CD14-positive monocyte (primary cell): Measurements from ENCODE around the gene UHRF1. TPM values are rescaled to one million over a fixed set of nuclear protein-coding genes. Genes with fewer than 3 reads are reported as not detected.

Experiments used
- DNase-seq, 3 donors: peaks; one replicate each; pipeline ENCODE4 v3.0.0-alpha.2; 2011 to 2022
- H2AFZ ChIP-seq: 2 replicates; pipeline ENCODE4 v1.6.0; 2012; ENCODE audit warnings: mild to moderate bottlenecking, low read depth, low read length, inconsistent platforms; ENCODE audit not compliant: insufficient read depth, poor library complexity, severe bottlenecking
- H3K27ac ChIP-seq, 2 donors: 1 replicate in 1 of 2; 2 replicates in 1 of 2; pipeline ENCODE4 v1.5.1; 2012 to 2013; ENCODE audit warnings: low read length in 2 of 2, control low read depth in 1 of 2, inconsistent platforms in 1 of 2, low read depth in 1 of 2, mild to moderate bottlenecking in 1 of 2
- H3K27me3 ChIP-seq, 2 donors: one replicate each; pipeline versions ENCODE4 v1.6.0 to v1.6.1; 2011 to 2013; ENCODE audit warnings: low read length in 2 of 2; ENCODE audit not compliant: control insufficient read depth in 2 of 2, insufficient read depth in 2 of 2
- H3K36me3 ChIP-seq, 2 donors: replicated peaks in 1 of 2; 1 replicate in 1 of 2; 2 replicates in 1 of 2; pipeline versions ENCODE4 v1.5.1 to v1.6.1; 2012 to 2013; ENCODE audit warnings: low read length in 2 of 2, control low read depth in 1 of 2, inconsistent platforms in 1 of 2, mild to moderate bottlenecking in 1 of 2; ENCODE audit not compliant: insufficient read depth in 2 of 2, control insufficient read depth in 1 of 2
- H3K4me1 ChIP-seq, 2 donors: 1 replicate in 1 of 2; 2 replicates in 1 of 2; pipeline versions ENCODE4 v1.5.1 to v1.6.1; 2012 to 2013; ENCODE audit warnings: low read length in 2 of 2, control low read depth in 1 of 2, inconsistent platforms in 1 of 2, mild to moderate bottlenecking in 1 of 2, moderate library complexity in 1 of 2; ENCODE audit not compliant: insufficient read depth in 2 of 2, control insufficient read depth in 1 of 2
- H3K4me2 ChIP-seq: replicated peaks from 2 replicates; pipeline ENCODE3; 2012; ENCODE audit warnings: low read length, moderate library complexity, mild to moderate bottlenecking; ENCODE audit not compliant: poor library complexity, severe bottlenecking; ENCODE audit errors: extremely low read depth
- H3K4me3 ChIP-seq, 3 experiments: fragments of 200-600 bp in 1 of 3; sonication (generic) in 1 of 3; replicated peaks in 1 of 3; 1 replicate in 2 of 3; 2 replicates in 1 of 3; pipeline ENCODE4 v1.5.1; 2011 to 2013; ENCODE audit warnings: low read length in 3 of 3, mild to moderate bottlenecking in 3 of 3, control low read depth in 2 of 3, low read depth in 2 of 3, inconsistent platforms in 1 of 3, moderate library complexity in 1 of 3
- H3K79me2 ChIP-seq: 2 replicates; pipeline ENCODE4 v1.6.0; 2012; ENCODE audit warnings: mild to moderate bottlenecking, control low read depth, inconsistent platforms, low read length, moderate library complexity; ENCODE audit not compliant: insufficient read depth
- H3K9ac ChIP-seq: 2 replicates; pipeline ENCODE4 v1.6.0; 2017; ENCODE audit warnings: low read length, mild to moderate bottlenecking; ENCODE audit not compliant: insufficient read depth, poor library complexity, severe bottlenecking
- H3K9me3 ChIP-seq, 2 donors: replicated peaks in 1 of 2; 1 replicate in 1 of 2; 2 replicates in 1 of 2; pipeline versions ENCODE4 v1.5.1 to v1.6.1; 2012 to 2013; ENCODE audit warnings: low read length in 2 of 2, control low read depth in 1 of 2; ENCODE audit not compliant: control insufficient read depth in 1 of 2, insufficient read depth in 1 of 2
- H4K20me1 ChIP-seq: 2 replicates; pipeline ENCODE4 v1.6.0; 2012; ENCODE audit warnings: mild to moderate bottlenecking, low read length, control low read depth, moderate library complexity; ENCODE audit not compliant: insufficient read depth
- H3K27ac Mint-ChIP-seq, 7 donors: one replicate each; pipeline ENCODE4 v1.8.0; 2020; ENCODE audit warnings: mild to moderate bottlenecking in 7 of 7, mixed read lengths in 7 of 7, moderate library complexity in 6 of 7, inconsistent platforms in 2 of 7
- H3K27me3 Mint-ChIP-seq, 3 donors: one replicate each; pipeline ENCODE4 v1.8.0; 2021 to 2022; ENCODE audit warnings: low read depth in 3 of 3, mild to moderate bottlenecking in 3 of 3, mixed read lengths in 3 of 3, moderate library complexity in 3 of 3, inconsistent platforms in 1 of 3
- H3K36me3 Mint-ChIP-seq, 2 donors: one replicate each; pipeline ENCODE4 v1.8.0; 2020; ENCODE audit warnings: mixed read lengths in 2 of 2, inconsistent platforms in 1 of 2, mild to moderate bottlenecking in 1 of 2
- H3K4me1 Mint-ChIP-seq: one replicate; pipeline ENCODE4 v1.8.0; 2020; ENCODE audit warnings: mild to moderate bottlenecking, mixed read lengths
- H3K4me3 Mint-ChIP-seq, 2 donors: one replicate each; pipeline ENCODE4 v1.8.0; 2020; ENCODE audit warnings: mild to moderate bottlenecking in 2 of 2, mixed read lengths in 2 of 2, moderate library complexity in 1 of 2
- H3K9me3 Mint-ChIP-seq, 7 donors: one replicate each; pipeline ENCODE4 v1.8.0; 2020 to 2022; ENCODE audit warnings: mixed read lengths in 7 of 7, mild to moderate bottlenecking in 6 of 7, moderate library complexity in 6 of 7, inconsistent platforms in 2 of 7
- CTCF ChIP-seq: fragments of 200-600 bp; IDR thresholded peaks from one replicate; pipeline ENCODE4 v1.8.0; 2022; ENCODE audit warnings: antibody characterized with exemption, mild to moderate bottlenecking
- WGBS: methylation state at CpG from one replicate; pipeline ENCODE4 v1.1.5; 2013; ENCODE audit warnings: missing lambda C conversion rate; ENCODE audit not compliant: insufficient coverage; 5-methylcytosine and 5-hydroxymethylcytosine counted together
- intact Hi-C, 2 donors: fragments of 100-400 bp; cut with micrococcal nuclease; formaldehyde crosslinking; loops; one replicate each; pipeline versions ENCODE4 v1.15.0 to v1.15.1; 2023
- polyA plus RNA-seq, 3 donors: library from polyadenylated mRNA; depleted of rRNA in 1 of 3; unstranded in 2 of 3; stranded (reverse) in 1 of 3; fragments of 300-500 nt in 2 of 3; fragments of >200 nt in 1 of 3; fragmentation: Illumina TruSeq in 2 of 3; gene quantifications; 1 replicate in 2 of 3; 2 replicates in 1 of 3; pipeline ENCODE4 v1.2.3, GENCODE V29; 2012 to 2021

Gene UHRF1
- polyA plus RNA-seq, 3 donors, result 0.06 to 0.77 (median 0.63) TPM

DNA sequence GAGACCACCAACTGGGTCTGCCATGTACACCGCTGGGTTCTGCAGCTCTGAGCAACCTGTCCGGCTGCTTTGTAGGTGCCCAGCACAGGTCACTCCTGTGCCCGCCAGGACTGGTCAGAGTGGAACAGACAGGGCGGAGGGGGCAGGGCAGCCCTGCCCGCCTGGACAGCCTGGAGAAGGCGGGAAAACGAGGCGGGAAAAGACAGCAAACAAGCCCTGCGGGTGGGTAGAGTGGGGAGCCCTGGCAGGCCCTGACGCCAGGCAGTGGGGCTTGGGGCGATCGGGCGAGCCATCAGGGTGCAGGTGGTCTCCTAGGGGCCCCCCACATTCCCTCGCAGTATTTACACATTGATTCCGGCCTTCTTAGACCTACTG is 533 bp upstream of the UHRF1 start:
- Histone ChIP-seq H3K4me3 (no peak overlapping the region), H3K27me3 (no peaks in the 10 kb centered on the region), H3K9ac (no peak overlapping the region), H3K9me3 (no peaks in the 10 kb centered on the region), H4K20me1 (peaks cover 61% of the 10 kb centered on the region), H3K36me3 (peaks cover 0 to 6% of the 10 kb centered on the region in 2 donors), H3K79me2 (peaks cover 54% of the 10 kb centered on the region), H3K27ac (no peak overlapping the region), H3K4me1 (peaks cover 37 to 47% of the 10 kb centered on the region in 2 donors), H2AFZ (no peak overlapping the region), H3K4me2 (peak overlapping the region; percentile 89)
- Mint-ChIP-seq H3K4me3 (peak overlapping the region in 1 of 2 donors; percentile 67), H3K36me3 (peaks cover 6 to 17% of the 10 kb centered on the region in 2 donors), H3K27ac (no peak overlapping the region), H3K9me3 (no peaks in the 10 kb centered on the region), H3K27me3 (peaks cover 0 to 2% (median 0%) of the 10 kb centered on the region in 3 donors), H3K4me1 (peaks cover 46% of the 10 kb centered on the region)
- intact Hi-C loops, result no loop called here
- no peak for TF ChIP-seq CTCF
- WGBS, result 91% methylated on average over 15 of the region's 15 CpGs
- no peak for DNase-seq

DNA sequence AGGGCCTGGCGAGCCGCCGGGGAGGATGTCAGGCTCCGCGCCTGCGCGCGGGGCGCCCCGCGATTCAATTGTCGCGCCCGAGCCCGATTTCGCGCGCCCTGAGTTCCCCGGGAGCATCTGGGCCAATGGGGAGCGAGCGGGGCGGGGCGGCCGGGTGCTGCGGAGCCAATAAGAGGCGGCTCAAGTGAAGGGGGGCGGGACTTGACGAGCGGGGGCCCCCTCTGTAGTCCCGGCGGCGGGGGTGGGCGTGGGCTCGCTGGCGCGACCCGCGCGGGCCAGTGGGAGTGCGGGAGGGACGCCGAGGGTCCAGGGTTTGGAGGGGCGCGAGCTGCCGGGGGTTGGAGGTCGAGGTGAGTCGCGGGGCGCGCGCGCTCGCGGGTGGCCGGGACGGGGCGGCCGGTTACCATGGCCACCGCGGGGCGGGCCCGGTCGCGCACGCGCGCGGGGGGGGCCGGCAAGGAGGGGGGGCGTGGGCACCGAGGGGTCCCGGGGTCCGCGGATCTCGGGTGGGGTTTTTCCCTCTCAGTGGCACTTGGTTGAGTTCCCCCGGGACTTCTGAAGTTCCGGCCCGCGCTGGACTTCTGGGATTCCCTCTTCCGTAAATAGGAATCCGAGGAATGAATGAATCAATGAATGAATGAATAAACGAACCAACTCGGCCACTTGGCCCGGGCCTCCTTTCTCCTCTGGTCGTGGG is 744 bp downstream of the UHRF1 start:
- Histone ChIP-seq H3K4me1 (peaks cover 50 to 60% of the 10 kb centered on the region in 2 donors), H3K79me2 (peaks cover 67% of the 10 kb centered on the region), H3K27me3 (no peaks in the 10 kb centered on the region), H3K9me3 (no peaks in the 10 kb centered on the region), H3K27ac (peak overlapping the region; percentile 43 to 91), H3K4me2 (peak overlapping the region; percentile 89), H3K4me3 (peak overlapping the region; percentile 46 to 79 (median 61)), H4K20me1 (peaks cover 62% of the 10 kb centered on the region), H3K9ac (peak overlapping the region; percentile 54), H3K36me3 (peaks cover 0 to 6% of the 10 kb centered on the region in 2 donors), H2AFZ (peak overlapping the region; percentile 63)
- Mint-ChIP-seq H3K4me1 (peaks cover 56% of the 10 kb centered on the region), H3K27me3 (peaks cover 0 to 6% (median 0%) of the 10 kb centered on the region in 3 donors), H3K27ac (peak overlapping the region; percentile 69 to 89 (median 84)), H3K36me3 (peaks cover 10 to 24% of the 10 kb centered on the region in 2 donors), H3K4me3 (peak overlapping the region; percentile 90 to 91), H3K9me3 (no peaks in the 10 kb centered on the region)
- intact Hi-C loops, result loop anchor here (1.0 to 10.0 kb wide), 7 partner anchors 38 to 185 kb away; no protein-coding TSS in a partner anchor
- DNase-seq, result peak; percentile 80 to 83 (median 83)
- WGBS, result under 1% methylated on average over 60 of the region's 85 CpGs
- no peak for TF ChIP-seq CTCF
